ENCODE data around the gene VAPA.

VAPA gene

GRCh38 chr18:9885170-9886004 lies 28.4 kb upstream of the VAPA start, which contains the start of gene TXNDC2:
TXNDC2 (plus strand) TSS chr18:9885973; CDS start chr18:9886681, 708 bp downstream.
- H3K4me3 ChIP-seq (replicated peaks; ENCODE audit: insufficient read depth, low read length) = no peak within 1 kb of the TSS
- no peak within 1 kb of the TSS for H3K27ac ChIP-seq (replicated peaks)
- no peak for TF ChIP-seq POLR2AphosphoS5 (IDR thresholded peaks at IDR 0.05; ENCODE audit: low read depth)
- TF ChIP-seq, protein P1, sequence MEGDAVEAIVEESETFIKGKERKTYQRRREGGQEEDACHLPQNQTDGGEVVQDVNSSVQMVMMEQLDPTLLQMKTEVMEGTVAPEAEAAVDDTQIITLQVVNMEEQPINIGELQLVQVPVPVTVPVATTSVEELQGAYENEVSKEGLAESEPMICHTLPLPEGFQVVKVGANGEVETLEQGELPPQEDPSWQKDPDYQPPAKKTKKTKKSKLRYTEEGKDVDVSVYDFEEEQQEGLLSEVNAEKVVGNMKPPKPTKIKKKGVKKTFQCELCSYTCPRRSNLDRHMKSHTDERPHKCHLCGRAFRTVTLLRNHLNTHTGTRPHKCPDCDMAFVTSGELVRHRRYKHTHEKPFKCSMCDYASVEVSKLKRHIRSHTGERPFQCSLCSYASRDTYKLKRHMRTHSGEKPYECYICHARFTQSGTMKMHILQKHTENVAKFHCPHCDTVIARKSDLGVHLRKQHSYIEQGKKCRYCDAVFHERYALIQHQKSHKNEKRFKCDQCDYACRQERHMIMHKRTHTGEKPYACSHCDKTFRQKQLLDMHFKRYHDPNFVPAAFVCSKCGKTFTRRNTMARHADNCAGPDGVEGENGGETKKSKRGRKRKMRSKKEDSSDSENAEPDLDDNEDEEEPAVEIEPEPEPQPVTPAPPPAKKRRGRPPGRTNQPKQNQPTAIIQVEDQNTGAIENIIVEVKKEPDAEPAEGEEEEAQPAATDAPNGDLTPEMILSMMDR (IDR thresholded peaks at IDR 0.05; ENCODE audit: insufficient read depth, low read length) = no peak
- TF ChIP-seq GABPA (IDR thresholded peaks at IDR 0.05; ENCODE audit: low read depth) = no peak
- TF ChIP-seq, protein P2, sequence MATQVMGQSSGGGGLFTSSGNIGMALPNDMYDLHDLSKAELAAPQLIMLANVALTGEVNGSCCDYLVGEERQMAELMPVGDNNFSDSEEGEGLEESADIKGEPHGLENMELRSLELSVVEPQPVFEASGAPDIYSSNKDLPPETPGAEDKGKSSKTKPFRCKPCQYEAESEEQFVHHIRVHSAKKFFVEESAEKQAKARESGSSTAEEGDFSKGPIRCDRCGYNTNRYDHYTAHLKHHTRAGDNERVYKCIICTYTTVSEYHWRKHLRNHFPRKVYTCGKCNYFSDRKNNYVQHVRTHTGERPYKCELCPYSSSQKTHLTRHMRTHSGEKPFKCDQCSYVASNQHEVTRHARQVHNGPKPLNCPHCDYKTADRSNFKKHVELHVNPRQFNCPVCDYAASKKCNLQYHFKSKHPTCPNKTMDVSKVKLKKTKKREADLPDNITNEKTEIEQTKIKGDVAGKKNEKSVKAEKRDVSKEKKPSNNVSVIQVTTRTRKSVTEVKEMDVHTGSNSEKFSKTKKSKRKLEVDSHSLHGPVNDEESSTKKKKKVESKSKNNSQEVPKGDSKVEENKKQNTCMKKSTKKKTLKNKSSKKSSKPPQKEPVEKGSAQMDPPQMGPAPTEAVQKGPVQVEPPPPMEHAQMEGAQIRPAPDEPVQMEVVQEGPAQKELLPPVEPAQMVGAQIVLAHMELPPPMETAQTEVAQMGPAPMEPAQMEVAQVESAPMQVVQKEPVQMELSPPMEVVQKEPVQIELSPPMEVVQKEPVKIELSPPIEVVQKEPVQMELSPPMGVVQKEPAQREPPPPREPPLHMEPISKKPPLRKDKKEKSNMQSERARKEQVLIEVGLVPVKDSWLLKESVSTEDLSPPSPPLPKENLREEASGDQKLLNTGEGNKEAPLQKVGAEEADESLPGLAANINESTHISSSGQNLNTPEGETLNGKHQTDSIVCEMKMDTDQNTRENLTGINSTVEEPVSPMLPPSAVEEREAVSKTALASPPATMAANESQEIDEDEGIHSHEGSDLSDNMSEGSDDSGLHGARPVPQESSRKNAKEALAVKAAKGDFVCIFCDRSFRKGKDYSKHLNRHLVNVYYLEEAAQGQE (IDR thresholded peaks at IDR 0.05; ENCODE audit: insufficient replicate concordance, low read depth) = no peak
- TF ChIP-seq SPI1 (IDR thresholded peaks at IDR 0.05; ENCODE audit: borderline replicate concordance, low read depth) = no peak
- H3K27me3 ChIP-seq (ENCODE audit: insufficient read depth, poor library complexity, severe bottlenecking) = no peaks in the 10 kb centered on the region
- no peak for DNase-seq (ENCODE audit: low read depth in 1 of 2, low spot score in 1 of 2)

DNA sequence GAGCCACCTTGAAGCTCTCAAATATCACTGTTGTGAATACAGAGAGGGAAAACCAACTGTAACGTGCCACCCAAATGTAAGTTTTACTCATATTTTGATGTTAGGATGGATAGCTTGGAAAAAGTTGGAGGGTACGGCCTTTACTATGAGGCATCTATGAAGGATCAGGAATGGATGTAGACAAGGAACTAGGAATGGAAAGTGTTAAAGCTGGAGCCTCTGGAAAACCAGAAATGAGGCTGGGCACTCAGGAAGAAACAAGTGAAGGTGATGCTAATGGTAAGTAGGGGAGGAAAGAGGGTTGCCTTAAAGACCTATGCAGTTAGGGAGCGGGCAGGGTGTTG lies 27.8 kb upstream of the VAPA start:
- Histone ChIP-seq H3K27me3 (ENCODE audit: insufficient read depth, poor library complexity, severe bottlenecking) (no peaks in the 10 kb centered on the region), H3K27ac (replicated peaks) (no peak overlapping the region), H3K4me3 (replicated peaks; ENCODE audit: insufficient read depth, low read length) (no peak overlapping the region)
- TF ChIP-seq, protein P1 (IDR thresholded peaks at IDR 0.05; ENCODE audit: insufficient read depth, low read length) = no peak
- TF ChIP-seq GABPA (IDR thresholded peaks at IDR 0.05; ENCODE audit: low read depth) (no peak), POLR2AphosphoS5 (IDR thresholded peaks at IDR 0.05; ENCODE audit: low read depth) (no peak), SPI1 (IDR thresholded peaks at IDR 0.05; ENCODE audit: borderline replicate concordance, low read depth) (no peak)
- TF ChIP-seq, protein P2 (IDR thresholded peaks at IDR 0.05; ENCODE audit: insufficient replicate concordance, low read depth) = no peak
- DNase-seq (ENCODE audit: low read depth in 1 of 2, low spot score in 1 of 2) = no peak

GRCh38 chr18:9887992-9888391 lies 25.8 kb upstream of the VAPA start:
- no peak overlapping the region for H3K27ac ChIP-seq (replicated peaks)
- H3K27me3 ChIP-seq (ENCODE audit: insufficient read depth, poor library complexity, severe bottlenecking) = no peaks in the 10 kb centered on the region
- TF ChIP-seq, protein P2 (IDR thresholded peaks at IDR 0.05; ENCODE audit: insufficient replicate concordance, low read depth) = no peak
- no peak for TF ChIP-seq SPI1 (IDR thresholded peaks at IDR 0.05; ENCODE audit: borderline replicate concordance, low read depth)
- TF ChIP-seq, protein P1 (IDR thresholded peaks at IDR 0.05; ENCODE audit: insufficient read depth, low read length) = no peak
- TF ChIP-seq POLR2AphosphoS5 (IDR thresholded peaks at IDR 0.05; ENCODE audit: low read depth) = no peak
- TF ChIP-seq GABPA (IDR thresholded peaks at IDR 0.05; ENCODE audit: low read depth) = no peak
- no peak for DNase-seq (ENCODE audit: low read depth in 1 of 2, low spot score in 1 of 2)
- no peak overlapping the region for H3K4me3 ChIP-seq (replicated peaks; ENCODE audit: insufficient read depth, low read length)
